Measurements from ENCODE around the gene LMBR1. TPM values are rescaled to one million over a fixed set of nuclear protein-coding genes. Genes with fewer than 3 reads are reported as not detected.
"Not testable (repeated sequence)": the region's sequence is repeated elsewhere in the genome, so short reads cannot be mapped to it uniquely, and the experiment has no call there.

Gene LMBR1
- total RNA-seq, 1 donor from 2014 or later = 73.7 TPM

GRCh38 chr7:156650042-156650441 lies 242.9 kb downstream of the LMBR1 start:
- TF ChIP-seq, protein P1, sequence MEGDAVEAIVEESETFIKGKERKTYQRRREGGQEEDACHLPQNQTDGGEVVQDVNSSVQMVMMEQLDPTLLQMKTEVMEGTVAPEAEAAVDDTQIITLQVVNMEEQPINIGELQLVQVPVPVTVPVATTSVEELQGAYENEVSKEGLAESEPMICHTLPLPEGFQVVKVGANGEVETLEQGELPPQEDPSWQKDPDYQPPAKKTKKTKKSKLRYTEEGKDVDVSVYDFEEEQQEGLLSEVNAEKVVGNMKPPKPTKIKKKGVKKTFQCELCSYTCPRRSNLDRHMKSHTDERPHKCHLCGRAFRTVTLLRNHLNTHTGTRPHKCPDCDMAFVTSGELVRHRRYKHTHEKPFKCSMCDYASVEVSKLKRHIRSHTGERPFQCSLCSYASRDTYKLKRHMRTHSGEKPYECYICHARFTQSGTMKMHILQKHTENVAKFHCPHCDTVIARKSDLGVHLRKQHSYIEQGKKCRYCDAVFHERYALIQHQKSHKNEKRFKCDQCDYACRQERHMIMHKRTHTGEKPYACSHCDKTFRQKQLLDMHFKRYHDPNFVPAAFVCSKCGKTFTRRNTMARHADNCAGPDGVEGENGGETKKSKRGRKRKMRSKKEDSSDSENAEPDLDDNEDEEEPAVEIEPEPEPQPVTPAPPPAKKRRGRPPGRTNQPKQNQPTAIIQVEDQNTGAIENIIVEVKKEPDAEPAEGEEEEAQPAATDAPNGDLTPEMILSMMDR (IDR thresholded peaks at IDR 0.05; ENCODE audit: insufficient read depth, low read length, severe bottlenecking) = peak; percentile 35
- no peak overlapping the region for H3K4me3 ChIP-seq (ENCODE audit: low read depth, low read length)
- FAIRE-seq (no peak), DNase-seq (ENCODE audit: low read depth) (no peak)
- H3K27me3 ChIP-seq (ENCODE audit: control insufficient read depth, insufficient read depth, low read length) = no peaks in the 10 kb centered on the region
- H3K36me3 ChIP-seq (ENCODE audit: control insufficient read depth, insufficient read depth, low read length) = no peaks in the 10 kb centered on the region

- DNase-seq (ENCODE audit: low read depth); H3K36me3 ChIP-seq (ENCODE audit: control insufficient read depth, insufficient read depth, low read length): not testable (repeated sequence)
Measured at GRCh38 chr7:156647330-156647729, 245.7 kb downstream of the LMBR1 start.

GRCh38 chr7:156642306-156643045 lies 250.5 kb downstream of the LMBR1 start:
- no peak for DNase-seq (ENCODE audit: low read depth)
- TF ChIP-seq, protein P1 (IDR thresholded peaks at IDR 0.05; ENCODE audit: insufficient read depth, low read length, severe bottlenecking) = no peak
- Histone ChIP-seq H3K27me3 (ENCODE audit: control insufficient read depth, insufficient read depth, low read length) (no peaks in the 10 kb centered on the region), H3K4me3 (ENCODE audit: low read depth, low read length) (no peak overlapping the region), H3K36me3 (ENCODE audit: control insufficient read depth, insufficient read depth, low read length) (no peaks in the 10 kb centered on the region)
- no peak for FAIRE-seq

More at GRCh38 chr7:156647330-156647729, 245.7 kb downstream of the LMBR1 start:
- FAIRE-seq; H3K4me3 ChIP-seq (ENCODE audit: low read depth, low read length); H3K27me3 ChIP-seq (ENCODE audit: control insufficient read depth, insufficient read depth, low read length): not testable (repeated sequence)

DNA sequence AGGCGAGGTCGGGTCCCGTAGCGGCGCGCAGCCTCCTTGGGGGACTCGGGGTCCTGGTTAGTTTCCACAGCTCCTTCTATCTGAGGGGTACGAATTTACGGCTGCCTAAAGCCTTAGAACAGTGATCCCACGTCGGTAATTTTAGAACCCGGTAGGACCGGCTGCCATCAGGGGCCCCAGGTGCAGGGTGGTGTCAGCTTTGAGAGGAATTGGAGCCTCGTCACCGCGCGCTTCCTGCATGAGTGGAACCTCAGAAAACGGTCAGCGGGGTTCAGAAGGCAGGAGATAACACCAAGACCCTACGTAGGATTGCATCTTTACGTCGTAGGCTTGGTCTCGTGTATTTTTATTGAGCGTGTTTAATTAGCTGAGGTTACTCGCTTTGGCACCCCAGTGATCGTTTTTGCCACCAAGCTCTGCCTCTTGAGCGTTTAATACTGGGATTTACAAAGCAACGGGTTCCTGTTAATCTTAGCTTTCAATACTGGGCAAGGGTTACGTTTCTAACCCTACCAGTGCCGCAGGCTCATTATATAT lies 252.0 kb downstream of the LMBR1 start:
- Histone ChIP-seq H3K36me3 (ENCODE audit: control insufficient read depth, insufficient read depth, low read length) (no peaks in the 10 kb centered on the region), H3K27me3 (ENCODE audit: control insufficient read depth, insufficient read depth, low read length) (no peaks in the 10 kb centered on the region), H3K4me3 (ENCODE audit: low read depth, low read length) (peak overlapping the region; percentile 74)
- TF ChIP-seq, protein P1 (IDR thresholded peaks at IDR 0.05; ENCODE audit: insufficient read depth, low read length, severe bottlenecking) = no peak
- no peak for FAIRE-seq
- DNase-seq (ENCODE audit: low read depth) = peak; percentile 61

- DNase-seq (ENCODE audit: low read depth) = peak; percentile 77
- Histone ChIP-seq H3K4me3 (ENCODE audit: low read depth, low read length) (peak within 1 kb of the TSS; percentile 74), H3K27me3 (ENCODE audit: control insufficient read depth, insufficient read depth, low read length) (no peaks in the 10 kb centered on the region), H3K36me3 (ENCODE audit: control insufficient read depth, insufficient read depth, low read length) (no peaks in the 10 kb centered on the region)
- FAIRE-seq = no peak
- TF ChIP-seq, protein P1 (IDR thresholded peaks at IDR 0.05; ENCODE audit: insufficient read depth, low read length, severe bottlenecking) = no peak
Measured at GRCh38 chr7:156640257-156640948, 252.6 kb downstream of the LMBR1 start, which contains the start of gene RNF32. Gene RNF32 (plus strand): TSS chr7:156640774. CDS start chr7:156643878, 3,104 bp downstream.

All from bronchial epithelial cell (primary cell).